ENCODE results near the gene HSD17B11. TPM values are rescaled to one million over a fixed set of nuclear protein-coding genes. Genes with fewer than 3 reads are reported as not detected.

The HSD17B11 gene
- total RNA-seq, 1 experiment from 2014 or later, result 47.4 TPM

- CTCF ChIA-PET, result no interaction called here
- Histone ChIP-seq H3K4me3 (replicated peaks in 1 of 2; ENCODE audit: low read depth in 1 of 2, low read length in 2 of 2) (no peak overlapping the region), H3K79me2 (ENCODE audit: insufficient read depth, low read length) (no peaks in the 10 kb centered on the region), H3K36me3 (ENCODE audit: control insufficient read depth in 1 of 2, insufficient read depth in 2 of 2, low read length in 2 of 2) (no peaks in the 10 kb centered on the region), H3K27me3 (ENCODE audit: insufficient read depth, low read length) (no peaks in the 10 kb centered on the region), H3K4me2 (ENCODE audit: low read length) (no peak overlapping the region), H3K9ac (ENCODE audit: low read length) (no peak overlapping the region), H3K9me3 (ENCODE audit: control insufficient read depth in 1 of 2, insufficient read depth in 1 of 2, low read depth in 1 of 2, low read length in 2 of 2) (no peaks in the 10 kb centered on the region), H3K27ac (ENCODE audit: low read depth, low read length) (no peak overlapping the region), H4K20me1 (ENCODE audit: insufficient read depth) (no peaks in the 10 kb centered on the region), H3K4me1 (ENCODE audit: control insufficient read depth in 1 of 2, insufficient read depth in 2 of 2, low read length in 2 of 2) (no peaks in the 10 kb centered on the region), H3K9me2 (ENCODE audit: insufficient read depth) (no peaks in the 10 kb centered on the region), H2AFZ (ENCODE audit: low read depth, low read length, poor library complexity, severe bottlenecking) (no peak overlapping the region)
- intact Hi-C loops (cut with micrococcal nuclease), result no loop called here
- ATAC-seq (no peak), DNase-seq (ENCODE audit: low read depth, low spot score) (no peak)
- TF ChIP-seq ELF1 (IDR thresholded peaks at IDR 0.05; ENCODE audit: borderline replicate concordance, low read depth) (no peak), JUND (IDR thresholded peaks at IDR 0.05) (no peak), CEBPB (IDR thresholded peaks at IDR 0.05; ENCODE audit: low read depth) (no peak), YY1 (IDR thresholded peaks at IDR 0.05; ENCODE audit: extremely low read depth, insufficient replicate concordance, low read depth, low read length) (no peak), SIN3A (IDR thresholded peaks at IDR 0.05; ENCODE audit: low read depth) (no peak), EGR1 (IDR thresholded peaks at IDR 0.05; ENCODE audit: low read depth) (no peak), CBX3 (IDR thresholded peaks at IDR 0.05; ENCODE audit: low read depth) (no peak)
- TF ChIP-seq, protein P1, sequence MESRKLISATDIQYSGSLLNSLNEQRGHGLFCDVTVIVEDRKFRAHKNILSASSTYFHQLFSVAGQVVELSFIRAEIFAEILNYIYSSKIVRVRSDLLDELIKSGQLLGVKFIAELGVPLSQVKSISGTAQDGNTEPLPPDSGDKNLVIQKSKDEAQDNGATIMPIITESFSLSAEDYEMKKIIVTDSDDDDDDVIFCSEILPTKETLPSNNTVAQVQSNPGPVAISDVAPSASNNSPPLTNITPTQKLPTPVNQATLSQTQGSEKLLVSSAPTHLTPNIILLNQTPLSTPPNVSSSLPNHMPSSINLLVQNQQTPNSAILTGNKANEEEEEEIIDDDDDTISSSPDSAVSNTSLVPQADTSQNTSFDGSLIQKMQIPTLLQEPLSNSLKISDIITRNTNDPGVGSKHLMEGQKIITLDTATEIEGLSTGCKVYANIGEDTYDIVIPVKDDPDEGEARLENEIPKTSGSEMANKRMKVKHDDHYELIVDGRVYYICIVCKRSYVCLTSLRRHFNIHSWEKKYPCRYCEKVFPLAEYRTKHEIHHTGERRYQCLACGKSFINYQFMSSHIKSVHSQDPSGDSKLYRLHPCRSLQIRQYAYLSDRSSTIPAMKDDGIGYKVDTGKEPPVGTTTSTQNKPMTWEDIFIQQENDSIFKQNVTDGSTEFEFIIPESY (IDR thresholded peaks at IDR 0.05; ENCODE audit: extremely low read depth, insufficient replicate concordance, low read length), result no peak
- BruUV-seq (replicated peaks), result no TSS peak
- POLR2A ChIA-PET, result no interaction called here
- RAD21 ChIA-PET (ENCODE audit: low non-redundant PET in 1 of 2, low total read pairs in 2 of 2, uncharacterized antibody in 2 of 2, unreplicated experiment in 2 of 2), result no interaction called here
These were observed 86.1 kb downstream of the HSD17B11 start for GRCh38 chr4:87304745-87305432.

- RAD21 ChIA-PET (ENCODE audit: low non-redundant PET in 1 of 2, low total read pairs in 2 of 2, uncharacterized antibody in 2 of 2, unreplicated experiment in 2 of 2), result no interaction called here
- TF ChIP-seq CBX3 (IDR thresholded peaks at IDR 0.05; ENCODE audit: low read depth), result no peak
- no peak for TF ChIP-seq ATF3 (IDR thresholded peaks at IDR 0.05)
- TF ChIP-seq CEBPB (IDR thresholded peaks at IDR 0.05; ENCODE audit: low read depth), result no peak
- TF ChIP-seq CTCF (IDR thresholded peaks at IDR 0.05 in 2 of 3, conservative IDR thresholded peaks at IDR 0.05 in 1 of 3; ENCODE audit: borderline replicate concordance in 1 of 3, insufficient read depth in 1 of 3, low read depth in 2 of 3, low read length in 2 of 3), result no peak
- no peak for TF ChIP-seq REST (IDR thresholded peaks at IDR 0.05; ENCODE audit: low read depth)
- TF ChIP-seq JUND (IDR thresholded peaks at IDR 0.05), result no peak
- no peak for TF ChIP-seq RAD21 (IDR thresholded peaks at IDR 0.05; ENCODE audit: low read depth)
These were observed 91.1 kb downstream of the HSD17B11 start for GRCh38 chr4:87299898-87300297.

More at GRCh38 chr4:87299898-87300297, 91.1 kb downstream of the HSD17B11 start:
- no peaks in the 10 kb centered on the region for H3K9me2 ChIP-seq (ENCODE audit: insufficient read depth)
- no peaks in the 10 kb centered on the region for H3K79me2 ChIP-seq (ENCODE audit: insufficient read depth, low read length)
- intact Hi-C loops (cut with micrococcal nuclease), result no loop called here
- no TSS peak for BruUV-seq (replicated peaks)
- no peak for ATAC-seq
- no peak overlapping the region for H3K4me2 ChIP-seq (ENCODE audit: low read length)
- no peak overlapping the region for H3K9ac ChIP-seq (ENCODE audit: low read length)
- POLR2A ChIA-PET, result no interaction called here
- H3K36me3 ChIP-seq (ENCODE audit: control insufficient read depth in 1 of 2, insufficient read depth in 2 of 2, low read length in 2 of 2), result no peaks in the 10 kb centered on the region
- H3K27me3 ChIP-seq (ENCODE audit: insufficient read depth, low read length), result no peaks in the 10 kb centered on the region
- H2AFZ ChIP-seq (ENCODE audit: low read depth, low read length, poor library complexity, severe bottlenecking), result no peak overlapping the region
- no peaks in the 10 kb centered on the region for H3K9me3 ChIP-seq (ENCODE audit: control insufficient read depth in 1 of 2, insufficient read depth in 1 of 2, low read depth in 1 of 2, low read length in 2 of 2)
- H3K27ac ChIP-seq (ENCODE audit: low read depth, low read length), result no peak overlapping the region
- CTCF ChIA-PET, result no interaction called here
- DNase-seq (ENCODE audit: low read depth, low spot score), result no peak
- H4K20me1 ChIP-seq (ENCODE audit: insufficient read depth), result no peaks in the 10 kb centered on the region
- no peaks in the 10 kb centered on the region for H3K4me1 ChIP-seq (ENCODE audit: control insufficient read depth in 1 of 2, insufficient read depth in 2 of 2, low read length in 2 of 2)
- H3K4me3 ChIP-seq (replicated peaks in 1 of 2; ENCODE audit: low read depth in 1 of 2, low read length in 2 of 2), result no peak overlapping the region
